Gastrocnemius medialis (tissue), 4 donors: Measurements from ENCODE around the gene RAX2.

Source experiments
- CTCF ChIP-seq, 5 experiments: fragments of 450-650 bp in 3 of 5; fragments of 200-600 bp in 2 of 5; sonication (generic) in 2 of 5; IDR thresholded peaks in 4 of 5; conservative IDR thresholded peaks in 1 of 5; 1 replicate in 4 of 5; 2 replicates in 1 of 5; pipeline ENCODE4 v1.5.1; 2016 to 2019; ENCODE audit warnings: antibody characterized with exemption in 5 of 5, mild to moderate bottlenecking in 3 of 5, moderate library complexity in 3 of 5
- POLR2A ChIP-seq, 2 donors: fragments of 450-650 bp; IDR thresholded peaks; one replicate each; pipeline ENCODE4 v1.6.1; 2017; ENCODE audit warnings: antibody characterized with exemption in 2 of 2, mild to moderate bottlenecking in 2 of 2, moderate library complexity in 2 of 2

- TF ChIP-seq CTCF (IDR thresholded peaks at IDR 0.05 in 4 of 5, conservative IDR thresholded peaks at IDR 0.05 in 1 of 5) (no peak), POLR2A (IDR thresholded peaks at IDR 0.05) (no peak)
Measured at GRCh38 chr19:3768015-3768747, 3.8 kb downstream of the RAX2 start.
